Calu3 (cell line): ENCODE data around the gene GAREM1. TPM values are rescaled to one million over a fixed set of nuclear protein-coding genes. Genes with fewer than 3 reads are reported as not detected.

Source experiments
- BruUV-seq: library from RNA; stranded (reverse); fragments of 400-500 nt; replicated peaks from 2 replicates; lab custom pipeline; 2021; lab: Mats Ljungman, UMichigan
- CTCF ChIA-PET: fragments of 300-600 bp; sonication (Branson Sonifier 250); formaldehyde crosslinking; loops from one replicate; lab custom pipeline; 2022; ENCODE audit warnings: antibody characterized with exemption; lab: Charles Lee
- DNase-seq: peaks from one replicate; pipeline ENCODE4 v3.0.0; 2022
- H3K27ac Mint-ChIP-seq: one replicate; pipeline ENCODE4 v1.8.0; 2022; ENCODE audit warnings: mixed read lengths; ENCODE audit not compliant: unreplicated experiment
- H3K27me3 Mint-ChIP-seq: one replicate; pipeline ENCODE4 v1.8.0; 2022; ENCODE audit warnings: mixed read lengths; ENCODE audit not compliant: unreplicated experiment
- H3K36me3 Mint-ChIP-seq: one replicate; pipeline ENCODE4 v1.8.0; 2022; ENCODE audit warnings: mild to moderate bottlenecking, moderate library complexity, mixed read lengths; ENCODE audit not compliant: insufficient read depth, unreplicated experiment
- H3K4me1 Mint-ChIP-seq: one replicate; pipeline ENCODE4 v1.8.0; 2022; ENCODE audit warnings: mild to moderate bottlenecking, low read depth, mixed read lengths; ENCODE audit not compliant: unreplicated experiment
- H3K4me3 Mint-ChIP-seq: one replicate; pipeline ENCODE4 v1.8.0; 2022; ENCODE audit warnings: mild to moderate bottlenecking, low read depth, moderate library complexity, mixed read lengths; ENCODE audit not compliant: unreplicated experiment
- H3K9me3 Mint-ChIP-seq: one replicate; pipeline ENCODE4 v1.8.0; 2022; ENCODE audit warnings: low read depth, mixed read lengths; ENCODE audit not compliant: unreplicated experiment
- intact Hi-C: fragments of 100-400 bp; cut with micrococcal nuclease; formaldehyde crosslinking; loops from one replicate; pipeline ENCODE4 v1.10.0; 2022; ENCODE audit not compliant: unreplicated experiment
- total RNA-seq: library from RNA; stranded (reverse); gene quantifications from 2 replicates; pipeline ENCODE4 v1.2.3, GENCODE V29; 2022
- TF ChIP-seq, protein P1 (sequence below): fragments of 200-600 bp; IDR thresholded peaks from one replicate; pipeline ENCODE4 v1.8.0; 2022; ENCODE audit warnings: antibody characterized with exemption; ENCODE audit not compliant: unreplicated experiment

Gene GAREM1
- total RNA-seq, 1 experiment from 2014 or later = 19.3 TPM

DNA sequence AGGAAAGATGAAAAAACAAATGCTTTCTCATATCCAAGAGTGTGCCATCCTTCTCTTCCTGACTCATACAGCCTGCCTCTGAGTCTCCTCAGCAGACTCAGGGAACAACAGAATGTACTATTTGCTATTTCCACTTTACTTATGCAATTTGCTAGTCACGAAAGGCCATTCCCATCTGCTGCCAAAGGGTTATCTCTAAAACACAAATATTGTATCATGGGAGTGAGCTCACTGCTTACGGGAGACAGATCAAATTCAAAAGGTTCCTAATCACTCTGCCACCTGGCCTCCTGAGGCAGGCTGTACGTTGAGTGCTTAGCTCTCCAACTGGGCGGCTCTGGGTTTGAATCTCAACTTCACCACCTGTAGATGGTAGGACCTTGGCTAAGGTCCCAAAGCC is 92.0 kb downstream of the GAREM1 start:
- Mint-ChIP-seq H3K4me1 (peaks cover 70% of the 10 kb centered on the region), H3K27me3 (no peaks in the 10 kb centered on the region), H3K4me3 (no peak overlapping the region), H3K9me3 (no peaks in the 10 kb centered on the region), H3K27ac (peak overlapping the region; percentile 68), H3K36me3 (peaks cover 22% of the 10 kb centered on the region)
- BruUV-seq = no TSS peak
- CTCF ChIA-PET = interaction anchor here (0.5 kb wide), 1 partner anchor 122 kb away, joined by 3 read pairs; no protein-coding TSS in a partner anchor
- no peak for DNase-seq
- intact Hi-C loops = no loop called here
- TF ChIP-seq, protein P1, sequence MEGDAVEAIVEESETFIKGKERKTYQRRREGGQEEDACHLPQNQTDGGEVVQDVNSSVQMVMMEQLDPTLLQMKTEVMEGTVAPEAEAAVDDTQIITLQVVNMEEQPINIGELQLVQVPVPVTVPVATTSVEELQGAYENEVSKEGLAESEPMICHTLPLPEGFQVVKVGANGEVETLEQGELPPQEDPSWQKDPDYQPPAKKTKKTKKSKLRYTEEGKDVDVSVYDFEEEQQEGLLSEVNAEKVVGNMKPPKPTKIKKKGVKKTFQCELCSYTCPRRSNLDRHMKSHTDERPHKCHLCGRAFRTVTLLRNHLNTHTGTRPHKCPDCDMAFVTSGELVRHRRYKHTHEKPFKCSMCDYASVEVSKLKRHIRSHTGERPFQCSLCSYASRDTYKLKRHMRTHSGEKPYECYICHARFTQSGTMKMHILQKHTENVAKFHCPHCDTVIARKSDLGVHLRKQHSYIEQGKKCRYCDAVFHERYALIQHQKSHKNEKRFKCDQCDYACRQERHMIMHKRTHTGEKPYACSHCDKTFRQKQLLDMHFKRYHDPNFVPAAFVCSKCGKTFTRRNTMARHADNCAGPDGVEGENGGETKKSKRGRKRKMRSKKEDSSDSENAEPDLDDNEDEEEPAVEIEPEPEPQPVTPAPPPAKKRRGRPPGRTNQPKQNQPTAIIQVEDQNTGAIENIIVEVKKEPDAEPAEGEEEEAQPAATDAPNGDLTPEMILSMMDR = no peak

DNA sequence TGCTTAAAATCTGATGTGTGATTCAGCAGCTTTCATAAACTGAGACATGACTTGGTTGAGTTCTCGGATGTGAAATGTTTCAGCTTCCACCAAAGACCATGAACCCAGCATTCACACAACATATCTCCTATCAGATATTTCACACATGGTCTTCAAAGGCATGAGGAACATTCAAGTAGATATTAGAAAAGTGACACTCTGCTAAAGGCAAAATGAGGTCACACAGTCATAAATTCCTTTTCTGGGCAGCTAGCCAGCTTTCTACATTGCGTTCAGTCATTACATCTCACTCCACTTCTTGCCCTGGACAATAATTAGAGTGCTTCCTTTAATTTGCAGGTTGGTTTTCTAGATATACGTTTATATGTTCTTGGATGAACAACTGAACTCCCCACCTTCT is 96.7 kb downstream of the GAREM1 start:
- Mint-ChIP-seq H3K4me3 (peak overlapping the region; percentile 5), H3K27ac (peak overlapping the region; percentile 78), H3K4me1 (peaks cover 52% of the 10 kb centered on the region), H3K27me3 (no peaks in the 10 kb centered on the region), H3K9me3 (no peaks in the 10 kb centered on the region), H3K36me3 (peaks cover 33% of the 10 kb centered on the region)
- BruUV-seq = no TSS peak
- peak; percentile 53 for DNase-seq
- CTCF ChIA-PET = interaction anchor here (0.8 to 1.5 kb wide), 3 partner anchors 9 to 97 kb away, joined by 4 to 5 read pairs (median 4); partner anchors contain the start of gene GAREM1
- TF ChIP-seq, protein P1 = no peak
- intact Hi-C loops = loop anchor here (2.0 to 5.0 kb wide), 4 partner anchors 72 to 217 kb away; no protein-coding TSS in a partner anchor

DNA sequence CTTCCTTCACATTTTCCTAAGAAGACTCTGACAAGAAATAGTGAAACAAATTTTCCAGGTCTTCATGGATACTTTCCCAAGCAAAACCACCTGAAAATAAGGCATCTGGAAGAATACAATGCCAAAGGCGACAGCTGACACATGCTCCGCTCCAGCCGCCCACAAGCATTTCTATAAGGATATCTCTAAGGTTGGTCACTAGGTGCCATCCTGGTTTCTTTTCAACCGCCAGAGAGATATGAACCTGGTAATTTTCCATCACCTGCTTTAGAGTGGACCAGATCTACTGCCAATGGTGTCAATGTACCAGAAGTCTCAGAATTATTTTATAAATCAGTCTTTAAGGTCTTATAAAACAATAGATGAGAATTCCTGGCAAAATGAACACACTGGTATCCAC is 97.2 kb downstream of the GAREM1 start:
- peaks cover 52% of the 10 kb centered on the region for H3K4me1 Mint-ChIP-seq
- TF ChIP-seq, protein P1 = no peak
- CTCF ChIA-PET = interaction anchor here (0.8 to 1.5 kb wide), 3 partner anchors 9 to 98 kb away, joined by 4 to 5 read pairs (median 4); partner anchors contain the start of gene GAREM1
- peaks cover 33% of the 10 kb centered on the region for H3K36me3 Mint-ChIP-seq
- H3K4me3 Mint-ChIP-seq = no peak overlapping the region
- peak overlapping the region; percentile 78 for H3K27ac Mint-ChIP-seq
- H3K9me3 Mint-ChIP-seq = no peaks in the 10 kb centered on the region
- H3K27me3 Mint-ChIP-seq = no peaks in the 10 kb centered on the region
- no peak for DNase-seq
- intact Hi-C loops = loop anchor here (2.0 to 5.0 kb wide), 4 partner anchors 71 to 216 kb away; no protein-coding TSS in a partner anchor
- no TSS peak for BruUV-seq

DNA sequence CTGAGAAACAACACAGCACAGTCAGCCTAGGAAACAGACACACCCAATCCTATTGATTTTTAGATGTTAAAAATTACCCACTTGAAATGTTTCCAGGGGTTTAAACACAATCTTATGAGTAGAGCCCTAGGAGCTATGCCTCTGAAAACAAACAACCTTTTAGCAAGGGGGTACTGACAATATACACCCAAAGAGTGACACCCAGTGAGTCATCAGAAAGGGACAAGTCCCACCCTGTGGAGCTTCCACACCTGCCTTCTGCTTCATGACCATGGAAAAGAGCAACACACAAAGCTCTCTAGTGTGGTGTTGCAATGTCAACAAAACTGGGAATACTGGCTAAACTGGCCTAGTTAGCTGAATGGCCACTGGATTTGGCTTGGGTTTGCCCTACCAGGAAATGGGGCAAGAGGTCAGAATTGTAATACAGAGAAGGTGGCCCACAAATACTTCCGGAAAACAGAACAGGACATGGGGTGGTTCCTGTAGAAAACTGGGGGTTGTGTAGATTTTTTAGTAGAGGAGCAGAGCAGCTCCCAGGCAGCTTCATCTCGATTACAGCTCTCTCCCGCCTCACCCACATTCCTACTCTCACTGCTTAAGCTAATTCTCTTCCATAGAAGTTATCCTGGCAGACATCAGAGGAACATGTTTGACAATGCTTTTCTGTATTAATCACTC is 98.2 kb downstream of the GAREM1 start:
- peaks cover 27% of the 10 kb centered on the region for H3K36me3 Mint-ChIP-seq
- no peaks in the 10 kb centered on the region for H3K9me3 Mint-ChIP-seq
- H3K27ac Mint-ChIP-seq = peak overlapping the region; percentile 98
- H3K27me3 Mint-ChIP-seq = no peaks in the 10 kb centered on the region
- DNase-seq = peak; percentile 93
- intact Hi-C loops = loop anchor here (2.0 to 5.0 kb wide), 4 partner anchors 70 to 215 kb away; no protein-coding TSS in a partner anchor
- H3K4me1 Mint-ChIP-seq = peaks cover 52% of the 10 kb centered on the region
- TF ChIP-seq, protein P1 = no peak
- CTCF ChIA-PET = interaction anchor here (0.7 to 2.1 kb wide), 5 partner anchors 11 to 98 kb away, joined by 3 to 21 read pairs (median 8); partner anchors contain the start of gene GAREM1
- H3K4me3 Mint-ChIP-seq = peak overlapping the region; percentile 37
- BruUV-seq = no TSS peak
